Nucleus accumbens (tissue), 56 donors: Measurements from ENCODE around the gene PLD3.
"Not testable (repeated sequence)": the region's sequence is repeated elsewhere in the genome, so short reads cannot be mapped to it uniquely, and the experiment has no call there.

Experiments
- DNase-seq, 56 donors: peaks; one replicate each; lab custom pipeline; 2025; lab: John Stamatoyannopoulos, UW

PLD3 gene

GRCh38 chr19:40407714-40408597 is 59.5 kb downstream of the PLD3 start:
- DNase-seq = no peak

- DNase-seq = not testable (repeated sequence)
Measured at GRCh38 chr19:40408598-40408925, 60.1 kb downstream of the PLD3 start.

- no peak for DNase-seq
Measured at GRCh38 chr19:40410030-40410389, 61.5 kb downstream of the PLD3 start.

GRCh38 chr19:40411125-40411842 is 62.8 kb downstream of the PLD3 start:
- no peak for DNase-seq

GRCh38 chr19:40411958-40412499 is 63.5 kb downstream of the PLD3 start:
- DNase-seq = no peak

- no peak for DNase-seq
Measured at GRCh38 chr19:40412866-40413265, 64.4 kb downstream of the PLD3 start.

GRCh38 chr19:40413291-40413845 is 64.9 kb downstream of the PLD3 start, which contains the start of gene PRX:
PRX (minus strand) TSS chr19:40413378; CDS start chr19:40407932, 5,446 bp downstream.
- DNase-seq = no peak

- no peak for DNase-seq
Measured at GRCh38 chr19:40414542-40415535, 66.3 kb downstream of the PLD3 start.

- DNase-seq = no peak
Measured at GRCh38 chr19:40415768-40416167, 67.3 kb downstream of the PLD3 start.

- no peak for DNase-seq
Measured at GRCh38 chr19:40416918-40417642, 68.6 kb downstream of the PLD3 start.

GRCh38 chr19:40417643-40417981 is 69.1 kb downstream of the PLD3 start:
- DNase-seq = no peak

GRCh38 chr19:40418040-40418439 is 69.5 kb downstream of the PLD3 start:
- DNase-seq = no peak

GRCh38 chr19:40419066-40419612 is 70.6 kb downstream of the PLD3 start:
- no peak for DNase-seq

GRCh38 chr19:40419780-40420179 is 71.3 kb downstream of the PLD3 start:
- no peak for DNase-seq

GRCh38 chr19:40420451-40420765 is 71.9 kb downstream of the PLD3 start:
- DNase-seq = no peak

GRCh38 chr19:40420766-40421765 is 72.6 kb downstream of the PLD3 start:
- peak in 55 of 56 donors; percentile 31 to 96 (median 85) for DNase-seq

- no peak for DNase-seq
Measured at GRCh38 chr19:40421993-40422747, 73.7 kb downstream of the PLD3 start.
